HepG2 (cell line): ENCODE data around the gene TFCP2L1. TPM values are rescaled to one million over a fixed set of nuclear protein-coding genes. Genes with fewer than 3 reads are reported as not detected.

Experiments
- DPF2 ChIP-seq: sonication (generic); formaldehyde crosslinking; IDR thresholded peaks from 2 replicates; pipeline ENCODE4 v1.4.0; 2020; ENCODE audit warnings: mild to moderate bottlenecking, low read depth, missing genetic modification reagents, borderline replicate concordance
- ISX ChIP-seq: sonication (generic); formaldehyde crosslinking; conservative IDR thresholded peaks from 2 replicates; pipeline ENCODE4 v1.5.0; 2020; ENCODE audit warnings: missing genetic modification reagents
- JUN ChIP-seq: sonication (generic); formaldehyde crosslinking; IDR thresholded peaks from 2 replicates; pipeline ENCODE4 v1.4.0; 2020; ENCODE audit warnings: mild to moderate bottlenecking, missing genetic modification reagents
- MBD4 ChIP-seq: IDR thresholded peaks from 2 replicates; pipeline ENCODE4 v1.6.1; 2012; ENCODE audit warnings: low read length, inconsistent platforms, borderline replicate concordance
- NFATC3 ChIP-seq: sonication (generic); formaldehyde crosslinking; IDR thresholded peaks from 2 replicates; pipeline ENCODE4 v1.5.1; 2020; ENCODE audit warnings: mild to moderate bottlenecking, missing genetic modification reagents
- RARG ChIP-seq: sonication (generic); formaldehyde crosslinking; IDR thresholded peaks from 2 replicates; pipeline ENCODE4 v1.4.0; 2020; ENCODE audit warnings: low read depth, mild to moderate bottlenecking, missing genetic modification reagents
- TAF15 ChIP-seq: fragments of 200-400 bp; formaldehyde crosslinking; IDR thresholded peaks from one replicate; pipeline ENCODE4 v1.6.1; 2018; ENCODE audit warnings: mild to moderate bottlenecking, low read depth, low read length; ENCODE audit not compliant: poor library complexity, severe bottlenecking
- ZNF101 ChIP-seq: sonication (generic); formaldehyde crosslinking; IDR thresholded peaks from 2 replicates; pipeline ENCODE4 v1.4.0; 2020; ENCODE audit warnings: mild to moderate bottlenecking, low read depth, missing genetic modification reagents, borderline replicate concordance
- polyA plus RNA-seq, 8 experiments: library from polyadenylated mRNA; depleted of rRNA in 3 of 8; stranded (reverse) in 7 of 8; unstranded in 1 of 8; fragments of >200 nt; fragmentation: Illumina TruSeq in 4 of 8; extraction: Trizol in 4 of 8; gene quantifications; 2 replicates each; pipeline versions ENCODE4 v1.2.1 to v1.2.3, GENCODE V29; 2011 to 2016; ENCODE audit warnings: low read depth in 4 of 8, missing spikeins in 1 of 8, mixed read lengths in 1 of 8; ENCODE audit not compliant: insufficient read depth in 1 of 8
- total RNA-seq, 5 experiments: library from RNA; depleted of rRNA; stranded (reverse); fragments of >200 nt; fragmentation: Illumina TruSeq; extraction: Trizol; gene quantifications; 2 replicates each; pipeline ENCODE4 v1.2.3, GENCODE V29; 2016; ENCODE audit warnings: low read depth in 1 of 5
- TF ChIP-seq, protein P1 (sequence below): sonication (generic); formaldehyde crosslinking; IDR thresholded peaks from one replicate; pipeline ENCODE4 v1.5.1; 2020; ENCODE audit warnings: mild to moderate bottlenecking, missing genetic modification reagents; ENCODE audit errors: not compliant biosample characterization
- TF ChIP-seq, protein P2 (sequence below): sonication (generic); formaldehyde crosslinking; IDR thresholded peaks from 2 replicates; pipeline ENCODE4 v1.5.1; 2020; ENCODE audit warnings: missing genetic modification reagents, mild to moderate bottlenecking, borderline replicate concordance
- TF ChIP-seq, protein P3 (sequence below): sonication (generic); formaldehyde crosslinking; IDR thresholded peaks from 2 replicates; pipeline ENCODE4 v1.4.0; 2020; ENCODE audit warnings: missing genetic modification reagents
- TF ChIP-seq, protein P4 (sequence below): sonication (generic); formaldehyde crosslinking; IDR thresholded peaks from 2 replicates; pipeline ENCODE4 v1.4.0; 2020; ENCODE audit warnings: missing genetic modification reagents; ENCODE audit errors: not compliant biosample characterization

TFCP2L1 gene
- total and polyA plus RNA-seq, 2 of the 13 experiments (the other 11 are each of a cell fraction or from before 2014, with no cell fraction given), result under 0.01 TPM; not detected in 1

DNA sequence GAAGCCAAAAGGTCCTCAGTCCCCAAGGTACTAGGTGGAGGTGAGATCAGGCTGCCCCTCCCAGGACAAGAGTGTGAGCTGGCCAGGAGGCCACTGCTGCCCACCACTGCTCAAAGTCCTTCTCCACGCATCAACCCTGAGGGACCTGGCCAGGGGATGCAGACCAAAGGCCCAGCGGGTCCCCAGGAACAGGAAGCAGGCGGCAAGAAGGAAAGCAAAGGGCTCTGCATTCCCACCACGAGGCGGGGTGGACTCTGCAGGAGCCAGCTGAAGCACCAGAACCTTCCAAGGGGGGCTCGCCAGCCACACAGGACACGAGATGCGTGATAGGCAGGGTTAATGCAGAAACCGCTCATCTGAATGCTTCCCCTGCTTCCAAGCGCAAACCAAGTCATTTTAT, 67.4 kb downstream of the TFCP2L1 start (continued):
- TF ChIP-seq, protein P1, sequence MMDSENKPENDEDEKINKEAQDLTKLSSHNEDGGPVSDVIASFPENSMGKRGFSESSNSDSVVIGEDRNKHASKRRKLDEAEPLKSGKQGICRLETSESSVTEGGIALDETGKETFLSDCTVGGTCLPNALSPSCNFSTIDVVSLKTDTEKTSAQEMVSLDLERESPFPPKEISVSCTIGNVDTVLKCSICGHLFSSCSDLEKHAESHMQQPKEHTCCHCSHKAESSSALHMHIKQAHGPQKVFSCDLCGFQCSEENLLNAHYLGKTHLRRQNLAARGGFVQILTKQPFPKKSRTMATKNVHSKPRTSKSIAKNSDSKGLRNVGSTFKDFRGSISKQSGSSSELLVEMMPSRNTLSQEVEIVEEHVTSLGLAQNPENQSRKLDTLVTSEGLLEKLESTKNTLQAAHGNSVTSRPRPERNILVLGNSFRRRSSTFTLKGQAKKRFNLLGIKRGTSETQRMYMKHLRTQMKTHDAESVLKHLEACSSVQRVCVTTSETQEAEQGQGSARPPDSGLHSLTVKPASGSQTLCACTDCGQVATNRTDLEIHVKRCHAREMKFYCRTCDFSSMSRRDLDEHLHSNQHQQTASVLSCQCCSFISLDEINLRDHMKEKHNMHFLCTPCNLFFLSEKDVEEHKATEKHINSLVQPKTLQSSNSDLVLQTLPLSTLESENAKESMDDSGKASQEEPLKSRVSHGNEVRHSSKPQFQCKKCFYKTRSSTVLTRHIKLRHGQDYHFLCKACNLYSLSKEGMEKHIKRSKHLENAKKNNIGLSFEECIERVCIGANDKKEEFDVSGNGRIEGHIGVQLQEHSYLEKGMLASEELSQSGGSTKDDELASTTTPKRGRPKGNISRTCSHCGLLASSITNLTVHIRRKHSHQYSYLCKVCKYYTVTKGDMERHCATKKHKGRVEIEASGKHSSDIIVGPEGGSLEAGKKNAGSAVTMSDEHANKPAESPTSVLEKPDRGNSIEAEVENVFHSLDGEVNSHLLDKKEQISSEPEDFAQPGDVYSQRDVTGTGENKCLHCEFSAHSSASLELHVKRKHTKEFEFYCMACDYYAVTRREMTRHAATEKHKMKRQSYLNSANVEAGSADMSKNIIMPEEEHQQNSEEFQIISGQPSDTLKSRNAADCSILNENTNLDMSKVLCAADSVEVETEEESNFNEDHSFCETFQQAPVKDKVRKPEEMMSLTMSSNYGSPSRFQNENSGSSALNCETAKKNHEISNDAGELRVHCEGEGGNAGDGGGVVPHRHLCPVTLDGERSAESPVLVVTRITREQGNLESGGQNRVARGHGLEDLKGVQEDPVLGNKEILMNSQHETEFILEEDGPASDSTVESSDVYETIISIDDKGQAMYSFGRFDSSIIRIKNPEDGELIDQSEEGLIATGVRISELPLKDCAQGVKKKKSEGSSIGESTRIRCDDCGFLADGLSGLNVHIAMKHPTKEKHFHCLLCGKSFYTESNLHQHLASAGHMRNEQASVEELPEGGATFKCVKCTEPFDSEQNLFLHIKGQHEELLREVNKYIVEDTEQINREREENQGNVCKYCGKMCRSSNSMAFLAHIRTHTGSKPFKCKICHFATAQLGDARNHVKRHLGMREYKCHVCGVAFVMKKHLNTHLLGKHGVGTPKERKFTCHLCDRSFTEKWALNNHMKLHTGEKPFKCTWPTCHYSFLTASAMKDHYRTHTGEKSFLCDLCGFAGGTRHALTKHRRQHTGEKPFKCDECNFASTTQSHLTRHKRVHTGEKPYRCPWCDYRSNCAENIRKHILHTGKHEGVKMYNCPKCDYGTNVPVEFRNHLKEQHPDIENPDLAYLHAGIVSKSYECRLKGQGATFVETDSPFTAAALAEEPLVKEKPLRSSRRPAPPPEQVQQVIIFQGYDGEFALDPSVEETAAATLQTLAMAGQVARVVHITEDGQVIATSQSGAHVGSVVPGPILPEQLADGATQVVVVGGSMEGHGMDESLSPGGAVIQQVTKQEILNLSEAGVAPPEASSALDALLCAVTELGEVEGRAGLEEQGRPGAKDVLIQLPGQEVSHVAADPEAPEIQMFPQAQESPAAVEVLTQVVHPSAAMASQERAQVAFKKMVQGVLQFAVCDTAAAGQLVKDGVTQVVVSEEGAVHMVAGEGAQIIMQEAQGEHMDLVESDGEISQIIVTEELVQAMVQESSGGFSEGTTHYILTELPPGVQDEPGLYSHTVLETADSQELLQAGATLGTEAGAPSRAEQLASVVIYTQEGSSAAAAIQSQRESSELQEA (CRISPR knock-in tag), result no peak
- TF ChIP-seq TAF15, result no peak
- TF ChIP-seq, protein P2, sequence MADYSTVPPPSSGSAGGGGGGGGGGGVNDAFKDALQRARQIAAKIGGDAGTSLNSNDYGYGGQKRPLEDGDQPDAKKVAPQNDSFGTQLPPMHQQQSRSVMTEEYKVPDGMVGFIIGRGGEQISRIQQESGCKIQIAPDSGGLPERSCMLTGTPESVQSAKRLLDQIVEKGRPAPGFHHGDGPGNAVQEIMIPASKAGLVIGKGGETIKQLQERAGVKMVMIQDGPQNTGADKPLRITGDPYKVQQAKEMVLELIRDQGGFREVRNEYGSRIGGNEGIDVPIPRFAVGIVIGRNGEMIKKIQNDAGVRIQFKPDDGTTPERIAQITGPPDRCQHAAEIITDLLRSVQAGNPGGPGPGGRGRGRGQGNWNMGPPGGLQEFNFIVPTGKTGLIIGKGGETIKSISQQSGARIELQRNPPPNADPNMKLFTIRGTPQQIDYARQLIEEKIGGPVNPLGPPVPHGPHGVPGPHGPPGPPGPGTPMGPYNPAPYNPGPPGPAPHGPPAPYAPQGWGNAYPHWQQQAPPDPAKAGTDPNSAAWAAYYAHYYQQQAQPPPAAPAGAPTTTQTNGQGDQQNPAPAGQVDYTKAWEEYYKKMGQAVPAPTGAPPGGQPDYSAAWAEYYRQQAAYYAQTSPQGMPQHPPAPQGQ, result no peak
- no peak for TF ChIP-seq ISX
- TF ChIP-seq, protein P3, sequence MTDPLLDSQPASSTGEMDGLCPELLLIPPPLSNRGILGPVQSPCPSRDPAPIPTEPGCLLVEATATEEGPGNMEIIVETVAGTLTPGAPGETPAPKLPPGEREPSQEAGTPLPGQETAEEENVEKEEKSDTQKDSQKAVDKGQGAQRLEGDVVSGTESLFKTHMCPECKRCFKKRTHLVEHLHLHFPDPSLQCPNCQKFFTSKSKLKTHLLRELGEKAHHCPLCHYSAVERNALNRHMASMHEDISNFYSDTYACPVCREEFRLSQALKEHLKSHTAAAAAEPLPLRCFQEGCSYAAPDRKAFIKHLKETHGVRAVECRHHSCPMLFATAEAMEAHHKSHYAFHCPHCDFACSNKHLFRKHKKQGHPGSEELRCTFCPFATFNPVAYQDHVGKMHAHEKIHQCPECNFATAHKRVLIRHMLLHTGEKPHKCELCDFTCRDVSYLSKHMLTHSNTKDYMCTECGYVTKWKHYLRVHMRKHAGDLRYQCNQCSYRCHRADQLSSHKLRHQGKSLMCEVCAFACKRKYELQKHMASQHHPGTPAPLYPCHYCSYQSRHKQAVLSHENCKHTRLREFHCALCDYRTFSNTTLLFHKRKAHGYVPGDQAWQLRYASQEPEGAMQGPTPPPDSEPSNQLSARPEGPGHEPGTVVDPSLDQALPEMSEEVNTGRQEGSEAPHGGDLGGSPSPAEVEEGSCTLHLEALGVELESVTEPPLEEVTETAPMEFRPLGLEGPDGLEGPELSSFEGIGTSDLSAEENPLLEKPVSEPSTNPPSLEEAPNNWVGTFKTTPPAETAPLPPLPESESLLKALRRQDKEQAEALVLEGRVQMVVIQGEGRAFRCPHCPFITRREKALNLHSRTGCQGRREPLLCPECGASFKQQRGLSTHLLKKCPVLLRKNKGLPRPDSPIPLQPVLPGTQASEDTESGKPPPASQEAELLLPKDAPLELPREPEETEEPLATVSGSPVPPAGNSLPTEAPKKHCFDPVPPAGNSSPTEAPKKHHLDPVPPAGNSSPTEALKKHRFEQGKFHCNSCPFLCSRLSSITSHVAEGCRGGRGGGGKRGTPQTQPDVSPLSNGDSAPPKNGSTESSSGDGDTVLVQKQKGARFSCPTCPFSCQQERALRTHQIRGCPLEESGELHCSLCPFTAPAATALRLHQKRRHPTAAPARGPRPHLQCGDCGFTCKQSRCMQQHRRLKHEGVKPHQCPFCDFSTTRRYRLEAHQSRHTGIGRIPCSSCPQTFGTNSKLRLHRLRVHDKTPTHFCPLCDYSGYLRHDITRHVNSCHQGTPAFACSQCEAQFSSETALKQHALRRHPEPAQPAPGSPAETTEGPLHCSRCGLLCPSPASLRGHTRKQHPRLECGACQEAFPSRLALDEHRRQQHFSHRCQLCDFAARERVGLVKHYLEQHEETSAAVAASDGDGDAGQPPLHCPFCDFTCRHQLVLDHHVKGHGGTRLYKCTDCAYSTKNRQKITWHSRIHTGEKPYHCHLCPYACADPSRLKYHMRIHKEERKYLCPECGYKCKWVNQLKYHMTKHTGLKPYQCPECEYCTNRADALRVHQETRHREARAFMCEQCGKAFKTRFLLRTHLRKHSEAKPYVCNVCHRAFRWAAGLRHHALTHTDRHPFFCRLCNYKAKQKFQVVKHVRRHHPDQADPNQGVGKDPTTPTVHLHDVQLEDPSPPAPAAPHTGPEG (CRISPR knock-in tag), result no peak
- TF ChIP-seq, protein P4, sequence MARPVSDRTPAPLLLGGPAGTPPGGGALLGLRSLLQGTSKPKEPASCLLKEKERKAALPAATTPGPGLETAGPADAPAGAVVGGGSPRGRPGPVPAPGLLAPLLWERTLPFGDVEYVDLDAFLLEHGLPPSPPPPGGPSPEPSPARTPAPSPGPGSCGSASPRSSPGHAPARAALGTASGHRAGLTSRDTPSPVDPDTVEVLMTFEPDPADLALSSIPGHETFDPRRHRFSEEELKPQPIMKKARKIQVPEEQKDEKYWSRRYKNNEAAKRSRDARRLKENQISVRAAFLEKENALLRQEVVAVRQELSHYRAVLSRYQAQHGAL (CRISPR knock-in tag), result no peak
- TF ChIP-seq RARG (CRISPR knock-in tag), result no peak
- TF ChIP-seq DPF2, result no peak
- no peak for TF ChIP-seq JUN (CRISPR knock-in tag)
- no peak for TF ChIP-seq MBD4
- no peak for TF ChIP-seq ZNF101
- TF ChIP-seq NFATC3, result no peak
